Activated T-cell treated with anti-CD3 and anti-CD28 coated beads for 4 hours (primary cell): ENCODE data around the gene ST3GAL2.

Experiments used
- DNase-seq: peaks from one replicate; pipeline ENCODE4 v3.0.0-alpha.2; 2020

ST3GAL2 gene

GRCh38 chr16:70438969-70439862 lies at the start of gene ST3GAL2:
Gene ST3GAL2 (minus strand): TSS chr16:70439100. CDS start chr16:70398530, 40,570 bp downstream.
- peak; percentile 91 for DNase-seq

GRCh38 chr16:70484867-70485266 lies 46.0 kb upstream of the ST3GAL2 start:
- no peak for DNase-seq

DNA sequence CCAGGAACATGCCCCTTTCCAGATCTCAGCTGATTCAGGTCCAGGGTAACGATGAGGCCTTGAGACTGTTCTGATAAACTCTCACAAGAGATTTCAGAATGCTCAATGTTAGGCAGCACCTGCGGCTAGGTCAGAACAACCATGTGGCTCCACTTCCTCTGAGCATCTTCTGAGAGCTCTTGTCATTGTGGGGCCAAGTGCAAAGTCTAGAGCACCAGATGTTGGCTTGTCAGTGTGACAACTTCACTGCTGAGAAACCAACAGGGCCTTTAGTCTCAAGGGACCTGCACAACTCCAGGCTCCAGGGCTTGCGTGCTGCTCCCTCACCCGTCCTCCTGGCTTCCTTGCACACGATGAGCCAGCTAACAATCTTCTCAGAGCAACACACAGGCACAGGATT lies 44.5 kb upstream of the ST3GAL2 start:
- no peak for DNase-seq

DNA sequence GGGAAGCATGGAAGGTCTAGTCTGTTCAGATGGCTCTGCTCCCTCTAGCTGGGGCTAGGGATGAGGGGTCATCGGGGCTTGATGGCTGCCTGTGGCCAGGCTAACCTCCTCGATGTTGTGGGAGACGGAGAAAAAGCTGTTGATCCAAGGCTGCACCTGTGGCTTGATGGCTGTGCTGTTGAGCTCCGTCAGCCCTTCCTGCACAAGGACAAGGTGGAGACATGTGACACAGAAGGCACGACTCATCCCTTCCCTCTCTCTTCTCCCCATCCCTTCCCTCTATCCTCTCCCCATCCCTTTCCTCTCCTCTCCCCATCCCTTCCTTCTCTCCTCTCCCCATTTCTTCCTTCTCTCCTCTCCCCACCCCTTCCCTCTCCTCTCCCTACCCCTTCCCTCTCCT lies 43.7 kb upstream of the ST3GAL2 start:
- no peak for DNase-seq

GRCh38 chr16:70481929-70482536 lies 43.1 kb upstream of the ST3GAL2 start:
- no peak for DNase-seq

- DNase-seq: no peak
These were observed 41.5 kb upstream of the ST3GAL2 start for GRCh38 chr16:70480127-70481105.

DNA sequence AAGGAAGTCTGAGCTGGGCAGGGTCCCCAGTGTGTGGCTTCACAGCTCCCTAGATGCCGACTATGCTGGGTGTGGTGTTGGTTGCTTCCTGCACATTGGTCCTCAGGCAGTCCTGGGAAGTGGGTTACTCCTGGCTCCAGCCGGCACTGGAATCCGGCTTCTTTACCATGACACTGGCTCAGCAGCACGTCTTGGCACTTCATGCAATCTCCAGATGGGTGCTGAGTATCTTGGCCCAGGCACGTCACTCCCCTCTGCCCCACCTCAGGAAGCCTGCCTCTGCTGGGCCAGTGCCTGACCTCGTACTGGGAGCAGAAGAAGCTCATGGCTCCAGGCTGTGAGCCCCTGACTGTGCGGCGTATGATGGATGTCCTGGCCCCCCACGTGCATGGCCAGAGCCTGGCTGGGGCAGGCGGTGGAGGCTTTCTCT lies 40.0 kb upstream of the ST3GAL2 start:
- DNase-seq: no peak

GRCh38 chr16:70478169-70478568 lies 39.3 kb upstream of the ST3GAL2 start:
- DNase-seq: no peak

DNA sequence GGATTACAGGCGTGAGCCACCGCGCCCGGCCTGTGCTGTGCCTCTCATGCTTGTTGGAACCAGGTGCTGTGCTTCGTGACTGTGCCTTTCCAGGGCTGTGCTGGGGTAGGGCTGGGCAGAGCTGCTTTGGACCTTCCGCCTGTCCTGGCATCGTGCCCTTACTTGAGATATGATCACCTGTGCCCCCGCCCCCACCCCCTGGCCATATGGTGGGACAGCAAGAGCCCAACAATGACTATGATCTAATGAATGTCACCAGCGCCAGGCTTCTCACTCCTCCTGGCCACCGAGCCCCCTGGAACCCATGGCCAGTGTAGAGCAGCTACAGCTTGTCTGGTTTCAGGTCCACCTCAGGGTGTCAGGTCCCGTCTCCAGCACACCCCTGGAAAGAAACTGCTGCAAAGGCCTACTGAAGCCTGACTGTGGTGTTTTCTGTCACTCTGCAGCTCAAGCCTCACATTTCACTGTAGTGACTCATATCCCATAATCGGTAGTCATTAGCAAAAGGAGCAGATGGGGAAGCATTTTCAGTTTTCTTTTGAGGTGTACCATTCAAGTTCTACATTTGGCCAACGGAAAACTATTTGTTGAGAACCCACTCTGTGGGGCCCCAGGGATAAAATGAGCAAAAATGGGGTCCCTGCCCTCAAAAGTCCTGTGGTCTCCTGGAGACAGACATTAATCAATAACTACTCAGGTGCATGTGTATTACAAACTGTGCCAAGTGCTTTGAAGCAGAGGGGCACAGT lies 37.5 kb upstream of the ST3GAL2 start:
- DNase-seq: no peak

DNA sequence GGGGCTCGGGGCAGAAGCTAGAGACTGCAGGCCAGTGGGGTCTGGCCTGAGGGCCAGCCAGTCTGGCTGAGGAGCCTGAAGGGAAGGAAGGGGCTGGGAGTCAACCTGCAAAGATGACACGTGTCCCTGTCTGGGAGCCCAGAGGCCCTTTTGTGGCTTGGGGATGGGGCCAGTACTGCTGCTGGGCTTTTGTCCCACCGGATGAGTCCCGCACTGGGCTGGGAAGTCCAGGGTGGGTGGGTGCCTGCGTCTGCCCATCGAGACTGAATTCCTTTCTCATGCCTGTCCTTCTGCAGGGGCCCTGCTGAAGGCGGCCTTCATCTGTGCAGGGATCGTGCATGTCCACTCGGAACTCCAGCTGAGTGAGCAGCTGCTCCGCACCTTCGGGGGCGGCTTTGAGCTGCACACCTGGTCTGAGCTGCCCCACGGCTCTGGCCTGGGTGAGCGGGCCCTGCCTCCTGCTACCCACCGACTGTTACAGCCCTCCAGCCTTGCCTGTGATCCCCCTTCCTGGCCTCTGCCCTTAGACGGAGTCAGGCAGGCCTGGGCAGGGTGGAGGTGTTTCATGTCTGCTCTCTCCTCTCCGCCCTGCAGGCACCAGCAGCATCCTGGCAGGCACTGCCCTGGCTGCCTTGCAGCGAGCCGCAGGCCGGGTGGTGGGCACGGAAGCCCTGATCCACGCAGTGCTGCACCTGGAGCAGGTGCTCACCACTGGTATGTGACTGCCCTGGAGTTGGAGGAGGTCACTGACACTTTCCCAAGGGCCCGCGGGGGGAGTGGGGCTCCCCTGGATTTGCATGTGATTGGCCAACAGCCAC lies 36.4 kb upstream of the ST3GAL2 start:
- DNase-seq: no peak

- no peak for DNase-seq
These were observed 35.6 kb upstream of the ST3GAL2 start for GRCh38 chr16:70474320-70475053.

GRCh38 chr16:70473446-70474319 lies 34.8 kb upstream of the ST3GAL2 start:
- no peak for DNase-seq

DNA sequence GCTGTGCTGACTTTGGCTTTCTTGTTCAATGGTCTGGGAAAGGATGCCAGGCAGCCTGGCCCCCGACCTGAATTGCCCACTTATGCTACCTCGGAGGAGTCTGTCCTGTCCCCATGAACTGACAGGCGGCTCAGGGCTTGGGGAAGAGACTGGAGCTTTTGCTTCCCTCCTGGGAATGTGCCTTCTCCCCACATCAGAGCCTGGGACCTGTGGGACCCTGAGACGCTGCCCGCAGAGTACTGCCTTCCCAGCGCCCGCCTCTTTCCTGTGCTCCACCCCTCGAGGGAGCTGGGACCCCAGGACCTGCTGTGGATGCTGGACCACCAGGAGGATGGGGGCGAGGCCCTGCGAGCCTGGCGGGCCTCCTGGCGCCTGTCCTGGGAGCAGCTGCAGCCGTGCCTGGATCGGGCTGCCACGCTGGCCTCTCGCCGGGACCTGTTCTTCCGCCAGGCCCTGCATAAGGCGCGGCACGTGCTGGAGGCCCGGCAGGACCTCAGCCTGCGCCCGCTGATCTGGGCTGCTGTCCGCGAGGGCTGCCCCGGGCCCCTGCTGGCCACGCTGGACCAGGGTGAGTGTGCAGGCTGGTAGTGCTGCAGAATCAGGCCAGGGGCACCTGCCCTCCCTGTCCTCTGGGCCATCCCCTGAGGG lies 34.0 kb upstream of the ST3GAL2 start:
- no peak for DNase-seq

DNA sequence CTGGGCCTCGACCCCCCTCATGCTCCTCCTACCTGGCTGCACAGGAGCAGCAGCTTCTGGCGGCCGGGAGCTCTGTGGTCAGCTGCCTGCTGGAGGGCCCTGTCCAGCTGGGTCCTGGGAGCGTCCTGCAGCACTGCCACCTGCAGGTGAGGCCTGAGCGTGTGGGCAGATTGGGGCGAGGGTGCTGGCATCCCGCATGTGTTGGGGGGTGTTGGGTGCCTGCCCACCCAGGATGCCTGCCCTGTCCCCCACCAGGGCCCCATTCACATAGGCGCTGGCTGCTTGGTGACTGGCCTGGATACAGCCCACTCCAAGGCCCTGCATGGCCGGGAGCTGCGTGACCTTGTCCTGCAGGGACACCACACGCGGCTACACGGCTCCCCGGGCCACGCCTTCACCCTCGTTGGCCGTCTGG lies 32.0 kb upstream of the ST3GAL2 start:
- no peak for DNase-seq

- DNase-seq: no peak
These were observed 31.4 kb upstream of the ST3GAL2 start for GRCh38 chr16:70470141-70470926.

DNA sequence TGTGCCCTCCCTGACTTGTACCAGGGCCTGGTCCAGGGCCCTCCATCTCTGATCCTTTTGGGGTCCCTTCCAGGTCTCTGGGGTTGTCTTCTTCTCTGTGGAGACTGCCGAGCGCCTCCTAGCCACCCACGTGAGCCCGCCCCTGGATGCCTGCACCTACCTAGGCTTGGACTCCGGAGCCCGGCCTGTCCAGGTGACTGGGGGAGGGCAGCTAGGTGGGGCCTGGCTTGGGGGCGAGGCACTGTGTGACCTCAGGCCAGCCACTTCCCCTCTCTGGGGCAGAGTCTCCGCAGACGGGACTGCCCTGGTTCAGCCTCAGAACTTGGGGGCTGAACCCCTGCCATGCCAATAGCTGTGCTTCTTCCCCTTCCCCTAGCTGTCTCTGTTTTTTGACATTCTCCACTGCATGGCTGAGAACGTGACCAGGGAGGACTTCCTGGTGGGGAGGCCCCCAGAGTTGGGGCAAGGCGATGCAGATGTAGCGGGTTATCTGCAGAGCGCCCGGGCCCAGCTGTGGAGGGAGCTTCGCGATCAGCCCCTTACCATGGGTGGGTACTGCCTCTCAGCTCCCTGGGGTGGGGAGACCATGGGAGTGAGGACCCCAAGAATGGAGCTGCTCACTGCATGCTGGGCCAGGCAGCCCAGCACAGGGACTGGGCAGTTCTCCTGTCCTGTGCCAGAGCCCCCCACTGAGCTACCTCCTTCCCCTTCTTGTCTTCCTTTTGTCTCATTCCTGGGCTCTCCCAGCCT lies 30.1 kb upstream of the ST3GAL2 start:
- DNase-seq: no peak

DNA sequence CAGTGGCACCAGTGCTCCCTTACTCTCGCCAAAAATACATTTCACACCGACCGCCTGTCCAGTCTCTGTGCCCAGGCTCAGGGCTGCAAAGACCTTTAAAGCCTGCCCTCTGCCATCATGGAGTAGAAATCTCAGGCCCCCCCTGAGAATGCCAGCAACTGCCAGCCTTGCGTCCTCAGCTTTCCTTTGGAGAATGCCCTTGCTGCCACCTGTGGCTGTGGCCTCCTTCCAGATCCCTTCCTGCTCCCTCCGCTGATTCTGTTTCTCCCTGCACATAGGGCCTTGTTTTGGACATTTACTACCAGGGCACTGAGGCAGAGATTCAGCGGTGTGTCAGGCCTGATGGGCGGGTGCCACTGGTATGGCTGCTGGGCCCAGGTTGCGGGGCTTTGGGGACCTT lies 28.7 kb upstream of the ST3GAL2 start:
- DNase-seq: no peak

- no peak for DNase-seq
These were observed 28.2 kb upstream of the ST3GAL2 start for GRCh38 chr16:70467113-70467512.
